K562 (cell line): ENCODE measurements around the gene DHRS3. TPM values are rescaled to one million over a fixed set of nuclear protein-coding genes. Genes with fewer than 3 reads are reported as not detected.

ENCODE experiments used
- CHD2 ChIP-seq: IDR thresholded peaks from 2 replicates; pipeline ENCODE4 v1.6.1; 2011; ENCODE audit warnings: low read depth, low read length
- DNMT1 ChIP-seq: fragments of 450-650 bp; IDR thresholded peaks from 2 replicates; pipeline ENCODE4 v1.6.1; 2016; ENCODE audit warnings: antibody characterized with exemption, mild to moderate bottlenecking
- ETV6 ChIP-seq, 3 experiments: fragments of 150-350 bp in 1 of 3; sonication (generic) in 1 of 3; formaldehyde crosslinking in 1 of 3; IDR thresholded peaks; 2 replicates each; pipeline versions ENCODE4 v1.6.1 to v1.8.0; 2014 to 2022; ENCODE audit warnings: borderline replicate concordance in 2 of 3, low read depth in 2 of 3, antibody characterized with exemption in 1 of 3, low read length in 1 of 3, mild to moderate bottlenecking in 1 of 3, missing genetic modification reagents in 1 of 3
- HBP1 ChIP-seq: fragments of 450-650 bp; formaldehyde crosslinking; IDR thresholded peaks from 2 replicates; pipeline ENCODE4 v1.4.0; 2022; ENCODE audit warnings: missing genetic modification characterization
- MAFF ChIP-seq: IDR thresholded peaks from 2 replicates; pipeline ENCODE4 v1.6.1; 2012; ENCODE audit warnings: low read length, improper control_type of control experiment
- NR2F6 ChIP-seq: fragments of 450-650 bp; formaldehyde crosslinking; IDR thresholded peaks from 2 replicates; pipeline ENCODE4 v1.4.0; 2020; ENCODE audit warnings: mild to moderate bottlenecking
- POLR2AphosphoS5 ChIP-seq: IDR thresholded peaks from 2 replicates; pipeline ENCODE4 v1.6.1; 2011; ENCODE audit warnings: mild to moderate bottlenecking, low read depth, low read length, moderate library complexity; ENCODE audit not compliant: control insufficient read depth, insufficient read depth
- POLR2B ChIP-seq: fragments of 450-650 bp; IDR thresholded peaks from 2 replicates; pipeline ENCODE4 v1.6.1; 2018; ENCODE audit warnings: low read depth; ENCODE audit not compliant: partially characterized antibody
- POLR2G ChIP-seq: fragments of 200-400 bp; formaldehyde crosslinking; IDR thresholded peaks from 2 replicates; pipeline ENCODE4 v1.6.1; 2017; ENCODE audit warnings: low read depth, mild to moderate bottlenecking, antibody characterized with exemption, low read length, moderate library complexity
- RREB1 ChIP-seq: fragments of 250-450 bp; sonication (Bioruptor Pico); IDR thresholded peaks from 2 replicates; pipeline ENCODE4 v1.4.0; 2020
- ZNF134 ChIP-seq: fragments of 250-450 bp; sonication (Bioruptor Pico); conservative IDR thresholded peaks from 2 replicates; pipeline ENCODE4 v1.4.0; 2020
- polyA plus RNA-seq, 8 experiments: library from polyadenylated mRNA; depleted of rRNA in 4 of 8; stranded (reverse) in 5 of 8; unstranded in 3 of 8; fragments of >200 nt; fragmentation: Nextera tagmentation in 2 of 8; fragmentation: Illumina TruSeq in 1 of 8; extraction: Ambion mirVana in 2 of 8; extraction: Trizol in 1 of 8; gene quantifications; 2 replicates each; pipeline versions ENCODE4 v1.2.1 to v1.2.3, GENCODE V29; 2011 to 2014; ENCODE audit warnings: inconsistent platforms in 1 of 8, missing spikeins in 1 of 8
- total RNA-seq, 7 experiments: library from RNA; depleted of rRNA in 6 of 7; stranded (reverse); fragments of >200 nt in 6 of 7; fragmentation: Illumina TruSeq in 2 of 7; extraction: Trizol in 2 of 7; gene quantifications; 2 replicates each; pipeline versions ENCODE4 v1.2.1 to v1.2.3, GENCODE V29; 2011 to 2021; ENCODE audit warnings: low replicate concordance in 1 of 7

Gene DHRS3
- total and polyA plus RNA-seq, 9 of the 15 experiments (the other 6 are each of a cell fraction or from before 2014, with no cell fraction given): 21.0 to 116 (median 58.7) TPM

- TF ChIP-seq RREB1 (CRISPR knock-in tag): no peak
- peak; percentile 18 for TF ChIP-seq POLR2B
- no peak for TF ChIP-seq ZNF134 (CRISPR knock-in tag)
- TF ChIP-seq POLR2G: peak; percentile 54; the same call in 1 of the 2 replicates
- 0 out of 2 replicates have a peak, but pooled peaks have one; percentile 9 for TF ChIP-seq HBP1
- no peak for TF ChIP-seq NR2F6 (CRISPR knock-in tag)
- TF ChIP-seq CHD2: 0 out of 2 replicates have a peak, but pooled peaks have one; percentile 35
- no peak for TF ChIP-seq ETV6 (IDR thresholded peaks at IDR 0.05; ENCODE audit: borderline replicate concordance in 1 of 2, low read depth in 2 of 2, low read length in 1 of 2)
- no peak for TF ChIP-seq ETV6 (CRISPR knock-in tag; IDR thresholded peaks at IDR 0.05; ENCODE audit: borderline replicate concordance)
- no peak for TF ChIP-seq DNMT1
- TF ChIP-seq MAFF: no peak
- peak; percentile 66; the same call in 1 of the 2 replicates for TF ChIP-seq POLR2AphosphoS5
These were observed 8.5 kb downstream of the DHRS3 start (continued) for GRCh38 chr1:12609469-12610003.
